ENCODE results near the gene NRXN3. TPM values are rescaled to one million over a fixed set of nuclear protein-coding genes. Genes with fewer than 3 reads are reported as not detected.

Gene NRXN3
- total and polyA plus RNA-seq, 2 experiments from 2014 or later, result 1.0 to 1.8 TPM

DNA sequence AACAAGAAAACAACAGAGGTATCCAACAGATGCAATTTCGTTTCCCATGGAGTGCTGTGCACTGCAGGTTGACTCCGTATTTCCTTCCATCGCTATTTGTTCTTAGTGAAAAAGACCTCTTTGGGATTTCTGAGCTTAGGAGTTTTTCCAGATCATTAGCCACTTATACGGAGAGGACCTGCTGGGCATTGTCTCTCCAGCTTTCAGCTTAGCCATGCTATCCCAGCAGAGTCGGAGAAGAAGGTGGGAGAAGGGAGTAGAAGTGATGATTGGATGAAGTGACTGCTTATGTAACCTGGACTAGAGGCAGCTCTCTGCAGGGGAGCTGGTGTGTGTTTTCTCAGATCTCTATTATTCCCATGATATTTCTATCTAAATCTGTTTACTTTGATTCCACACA lies 1303.5 kb downstream of the NRXN3 start:
- ATAC-seq, result no peak
- H3K27ac ChIP-seq (ENCODE audit: low read depth), result no peak overlapping the region
- H3K27ac Mint-ChIP-seq, result no peak overlapping the region
- TF ChIP-seq, protein P1, sequence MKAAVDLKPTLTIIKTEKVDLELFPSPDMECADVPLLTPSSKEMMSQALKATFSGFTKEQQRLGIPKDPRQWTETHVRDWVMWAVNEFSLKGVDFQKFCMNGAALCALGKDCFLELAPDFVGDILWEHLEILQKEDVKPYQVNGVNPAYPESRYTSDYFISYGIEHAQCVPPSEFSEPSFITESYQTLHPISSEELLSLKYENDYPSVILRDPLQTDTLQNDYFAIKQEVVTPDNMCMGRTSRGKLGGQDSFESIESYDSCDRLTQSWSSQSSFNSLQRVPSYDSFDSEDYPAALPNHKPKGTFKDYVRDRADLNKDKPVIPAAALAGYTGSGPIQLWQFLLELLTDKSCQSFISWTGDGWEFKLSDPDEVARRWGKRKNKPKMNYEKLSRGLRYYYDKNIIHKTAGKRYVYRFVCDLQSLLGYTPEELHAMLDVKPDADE (IDR thresholded peaks at IDR 0.05), result no peak
- TF ChIP-seq NANOG (IDR thresholded peaks at IDR 0.05; ENCODE audit: borderline replicate concordance) (no peak), ZNF114 (CRISPR knock-in tag; IDR thresholded peaks at IDR 0.05) (no peak)
- no peaks in the 10 kb centered on the region for H3K9me3 Mint-ChIP-seq
- H3K27me3 Mint-ChIP-seq (ENCODE audit: insufficient read depth, low read depth, poor library complexity), result no peaks in the 10 kb centered on the region
- no peak overlapping the region for H3K4me3 Mint-ChIP-seq
- no peaks in the 10 kb centered on the region for H3K79me2 ChIP-seq (replicated peaks; ENCODE audit: insufficient read depth)
- H4K20me1 ChIP-seq (replicated peaks; ENCODE audit: insufficient read depth), result no peaks in the 10 kb centered on the region
- H3K4me2 ChIP-seq, result no peak overlapping the region
- no peak overlapping the region for H2AFZ ChIP-seq
- no peak overlapping the region for H3K4me3 ChIP-seq
- peaks cover 6% of the 10 kb centered on the region; the same call in 1 of the 2 replicates for H3K4me1 ChIP-seq (ENCODE audit: insufficient read depth)
- no peaks in the 10 kb centered on the region for H3K27me3 ChIP-seq (ENCODE audit: insufficient read depth)
- no peak for DNase-seq (ENCODE audit: low spot score)
- H3K4me1 Mint-ChIP-seq, result peaks cover 13% of the 10 kb centered on the region; the same call in 2 of the 3 replicates
- H3K36me3 ChIP-seq (ENCODE audit: insufficient read depth), result no peaks in the 10 kb centered on the region
- peaks cover 2% of the 10 kb centered on the region; the same call in 1 of the 2 replicates for H3K9me2 ChIP-seq (ENCODE audit: insufficient read depth)
- no peaks in the 10 kb centered on the region for H3F3A ChIP-seq (replicated peaks; ENCODE audit: low read depth)
- no peaks in the 10 kb centered on the region for H3K36me3 Mint-ChIP-seq (ENCODE audit: low read depth)

DNA sequence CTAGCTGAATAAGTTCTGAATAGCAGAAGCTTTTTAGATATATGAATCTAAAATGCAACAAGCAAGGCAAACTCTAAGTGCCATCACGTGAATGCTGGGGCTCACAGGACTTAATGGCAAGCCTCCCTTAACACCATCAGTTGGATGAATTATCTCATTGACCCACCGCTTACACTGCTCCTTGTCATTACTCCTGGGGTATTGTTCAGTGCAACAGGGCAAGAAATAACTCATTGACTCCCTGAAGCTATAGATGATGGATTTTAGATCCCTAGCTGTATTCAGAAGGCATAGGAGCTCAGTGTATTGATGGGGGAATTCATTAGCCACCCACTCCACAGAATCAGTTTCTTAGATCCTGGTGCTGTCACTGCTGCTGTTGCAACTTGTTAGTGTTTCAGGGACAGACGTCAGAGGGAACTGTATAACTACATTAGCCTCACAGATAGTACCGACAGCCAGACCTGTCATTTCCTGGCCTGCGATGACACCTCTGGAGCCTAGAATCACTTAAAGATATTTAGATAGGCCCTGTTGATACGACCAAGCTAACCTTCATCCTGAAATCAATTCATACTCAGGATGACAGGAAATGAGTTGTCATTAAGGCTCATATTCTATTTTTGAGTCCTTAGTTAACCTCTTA lies 1305.8 kb downstream of the NRXN3 start:
- DNase-seq (ENCODE audit: low spot score), result no peak
- Histone ChIP-seq H3K27me3 (ENCODE audit: insufficient read depth) (no peaks in the 10 kb centered on the region), H3K27ac (ENCODE audit: low read depth) (no peak overlapping the region), H3K4me3 (no peak overlapping the region), H2AFZ (no peak overlapping the region), H3K4me2 (no peak overlapping the region), H3K79me2 (replicated peaks; ENCODE audit: insufficient read depth) (no peaks in the 10 kb centered on the region), H3K9me2 (ENCODE audit: insufficient read depth) (no peaks in the 10 kb centered on the region), H3K36me3 (ENCODE audit: insufficient read depth) (no peaks in the 10 kb centered on the region), H3F3A (replicated peaks; ENCODE audit: low read depth) (no peaks in the 10 kb centered on the region), H3K4me1 (ENCODE audit: insufficient read depth) (peaks cover 6% of the 10 kb centered on the region; the same call in 1 of the 2 replicates), H4K20me1 (replicated peaks; ENCODE audit: insufficient read depth) (no peaks in the 10 kb centered on the region)
- Mint-ChIP-seq H3K27ac (no peak overlapping the region), H3K9me3 (no peaks in the 10 kb centered on the region), H3K4me1 (peaks cover 11% of the 10 kb centered on the region; the same call in 2 of the 3 replicates), H3K27me3 (ENCODE audit: insufficient read depth, low read depth, poor library complexity) (no peaks in the 10 kb centered on the region), H3K36me3 (ENCODE audit: low read depth) (no peaks in the 10 kb centered on the region), H3K4me3 (no peak overlapping the region)
- TF ChIP-seq, protein P2, sequence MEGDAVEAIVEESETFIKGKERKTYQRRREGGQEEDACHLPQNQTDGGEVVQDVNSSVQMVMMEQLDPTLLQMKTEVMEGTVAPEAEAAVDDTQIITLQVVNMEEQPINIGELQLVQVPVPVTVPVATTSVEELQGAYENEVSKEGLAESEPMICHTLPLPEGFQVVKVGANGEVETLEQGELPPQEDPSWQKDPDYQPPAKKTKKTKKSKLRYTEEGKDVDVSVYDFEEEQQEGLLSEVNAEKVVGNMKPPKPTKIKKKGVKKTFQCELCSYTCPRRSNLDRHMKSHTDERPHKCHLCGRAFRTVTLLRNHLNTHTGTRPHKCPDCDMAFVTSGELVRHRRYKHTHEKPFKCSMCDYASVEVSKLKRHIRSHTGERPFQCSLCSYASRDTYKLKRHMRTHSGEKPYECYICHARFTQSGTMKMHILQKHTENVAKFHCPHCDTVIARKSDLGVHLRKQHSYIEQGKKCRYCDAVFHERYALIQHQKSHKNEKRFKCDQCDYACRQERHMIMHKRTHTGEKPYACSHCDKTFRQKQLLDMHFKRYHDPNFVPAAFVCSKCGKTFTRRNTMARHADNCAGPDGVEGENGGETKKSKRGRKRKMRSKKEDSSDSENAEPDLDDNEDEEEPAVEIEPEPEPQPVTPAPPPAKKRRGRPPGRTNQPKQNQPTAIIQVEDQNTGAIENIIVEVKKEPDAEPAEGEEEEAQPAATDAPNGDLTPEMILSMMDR (conservative IDR thresholded peaks at IDR 0.05; ENCODE audit: low read depth in 2 of 2), result no peak
- TF ChIP-seq EZH2phosphoT487 (IDR thresholded peaks at IDR 0.05; ENCODE audit: unreplicated experiment) (no peak), EZH2 (IDR thresholded peaks at IDR 0.05; ENCODE audit: low read depth, unreplicated experiment) (no peak), POLR2AphosphoS5 (IDR thresholded peaks at IDR 0.05; ENCODE audit: low read depth) (no peak), JUNB (IDR thresholded peaks at IDR 0.05; ENCODE audit: unreplicated experiment) (no peak)
- no peak for ATAC-seq

All from GM23338 (cell line).